K562 (cell line): Measurements from ENCODE around the gene LRMDA. TPM values are rescaled to one million over a fixed set of nuclear protein-coding genes. Genes with fewer than 3 reads are reported as not detected.

Source experiments
- ATAC-seq: fragments of 200-7000 bp; cut with Tn5 transposase; 3 replicates; pipeline ENCODE4 v1.9.1; 2020; ENCODE audit warnings: moderate library complexity
- BruUV-seq: library from RNA; stranded (reverse); fragments of 400-500 nt; replicated peaks from 2 replicates; lab custom pipeline; 2021; lab: Mats Ljungman, UMichigan
- CTCF ChIA-PET: fragments of 300-600 bp; formaldehyde crosslinking; extraction: SDS; loops from one replicate; lab custom pipeline; 2021; ENCODE audit warnings: low intra/inter-chr PET ratio; lab: Yijun Ruan, JAX
- POLR2A ChIA-PET: fragments of 300-600, 350-650 bp; sonication (Branson Sonifier 250); formaldehyde crosslinking; extraction: SDS; loops from one replicate; lab custom pipeline; 2021; ENCODE audit warnings: antibody characterized with exemption, inconsistent platforms; lab: Yijun Ruan, JAX
- DNase-seq, 4 experiments: peaks; one replicate each; pipeline versions ENCODE4 v3.0.0 to v3.0.0-alpha.2; 2011 to 2018; ENCODE audit warnings: low spot score in 3 of 4, mixed read lengths in 3 of 4; ENCODE audit errors: extremely low read depth in 1 of 4
- FAIRE-seq: peaks from 2 replicates; lab custom pipeline; 2011; peaks lifted over from hg19 to GRCh38; lab: Jason Lieb, UNC
- H2AFZ ChIP-seq: 2 replicates; pipeline ENCODE4 v1.6.0; 2011; ENCODE audit warnings: low read depth, low read length, control low read depth, inconsistent platforms
- H3K27ac ChIP-seq: fragments of 200-600 bp; 3 replicates; pipeline ENCODE4 v1.8.0; 2011; ENCODE audit warnings: low read depth, mild to moderate bottlenecking, control low read depth, inconsistent platforms, low read length, moderate library complexity, mixed read lengths; ENCODE audit errors: extremely low read depth
- H3K27me3 ChIP-seq, 2 experiments: fragments of 300-600 bp in 1 of 2; 2 replicates in 1 of 2; 3 replicates in 1 of 2; pipeline versions ENCODE4 v1.6.0 to v1.8.0; 2011; ENCODE audit warnings: inconsistent platforms in 2 of 2, low read length in 2 of 2, mild to moderate bottlenecking in 1 of 2, mixed read lengths in 1 of 2, moderate library complexity in 1 of 2; ENCODE audit not compliant: control insufficient read depth in 2 of 2, insufficient read depth in 2 of 2
- H3K36me3 ChIP-seq: fragments of 300-600 bp; 3 replicates; pipeline ENCODE4 v1.8.0; 2011; ENCODE audit warnings: mild to moderate bottlenecking, low read length, inconsistent platforms; ENCODE audit not compliant: control insufficient read depth, insufficient read depth
- H3K4me1 ChIP-seq, 2 experiments: fragments of 200-600 bp in 1 of 2; replicated peaks in 1 of 2; 2 replicates in 1 of 2; 3 replicates in 1 of 2; pipeline versions ENCODE4 v1.5.1 to v1.8.0; 2011; ENCODE audit warnings: inconsistent platforms in 2 of 2, low read length in 2 of 2, mild to moderate bottlenecking in 1 of 2, mixed read lengths in 1 of 2, moderate library complexity in 1 of 2; ENCODE audit not compliant: control insufficient read depth in 2 of 2, insufficient read depth in 2 of 2
- H3K4me2 ChIP-seq: 2 replicates; pipeline ENCODE4 v1.6.1; 2011; ENCODE audit warnings: low read length, control low read depth, inconsistent platforms, mixed read lengths; ENCODE audit not compliant: insufficient read depth
- H3K4me3 ChIP-seq: fragments of 200-600 bp; sonication (generic), shearing (Covaris generic); 2 replicates; pipeline ENCODE4 v1.5.1; 2016; ENCODE audit warnings: control low read depth, inconsistent platforms
- H3K79me2 ChIP-seq: fragments of 200-600 bp; 3 replicates; pipeline ENCODE4 v1.8.0; 2011; ENCODE audit warnings: low read length, inconsistent platforms; ENCODE audit not compliant: control insufficient read depth, insufficient read depth
- H3K9ac ChIP-seq, 2 experiments: 2 replicates each; pipeline versions ENCODE4 v1.6.0 to v1.6.1; 2011; ENCODE audit warnings: low read depth in 2 of 2, low read length in 2 of 2, control low read depth in 1 of 2, inconsistent platforms in 1 of 2, mild to moderate bottlenecking in 1 of 2, mixed read lengths in 1 of 2; ENCODE audit not compliant: insufficient read depth in 1 of 2
- H3K9me1 ChIP-seq: one replicate; pipeline ENCODE4 v1.6.0; 2011; ENCODE audit warnings: inconsistent platforms, mild to moderate bottlenecking, low read length, moderate library complexity; ENCODE audit not compliant: control insufficient read depth, insufficient read depth
- H3K9me3 ChIP-seq: replicated peaks from 2 replicates; pipeline ENCODE4 v1.5.1; 2011; ENCODE audit warnings: low read depth, low read length, inconsistent platforms; ENCODE audit not compliant: control insufficient read depth, insufficient read depth
- H4K20me1 ChIP-seq: replicated peaks from 2 replicates; pipeline ENCODE4 v1.6.1; 2011; ENCODE audit warnings: low read length, inconsistent platforms, mixed read lengths; ENCODE audit not compliant: control insufficient read depth, insufficient read depth
- CTCF ChIP-seq, 3 experiments: IDR thresholded peaks in 2 of 3; conservative IDR thresholded peaks in 1 of 3; 2 replicates each; pipeline ENCODE4 v1.5.1; 2011 to 2012; ENCODE audit warnings: low read length in 3 of 3, mild to moderate bottlenecking in 3 of 3, control low read depth in 2 of 3, improper control_type of control experiment in 1 of 3, inconsistent platforms in 1 of 3, low read depth in 1 of 3, mixed read lengths in 1 of 3, moderate library complexity in 1 of 3; ENCODE audit not compliant: insufficient read depth in 2 of 3
- KLF1 ChIP-seq: fragments of 450-650 bp; IDR thresholded peaks from 2 replicates; pipeline ENCODE4 v1.6.1; 2016; ENCODE audit warnings: missing genetic modification characterization, missing compliant biosample characterization
- MCM7 ChIP-seq, 2 experiments: fragments of 450-650 bp; IDR thresholded peaks; 2 replicates each; pipeline ENCODE4 v1.6.1; 2016 to 2018
- RAD21 ChIP-seq, 2 experiments: fragments of 250-450 bp in 1 of 2; fragments of 450-650 bp in 1 of 2; sonication (Bioruptor Pico) in 1 of 2; formaldehyde crosslinking in 1 of 2; IDR thresholded peaks in 1 of 2; conservative IDR thresholded peaks in 1 of 2; 2 replicates each; pipeline versions ENCODE4 v1.4.0 to v1.8.0; 2020 to 2022; ENCODE audit warnings: mild to moderate bottlenecking in 2 of 2, moderate library complexity in 1 of 2
- WGBS: fragments of 100-300 bp; shearing (Covaris generic); methylation state at CpG from one replicate; pipeline ENCODE4 v1.1.6; 2016; ENCODE audit warnings: low coverage, mixed read lengths; ENCODE audit not compliant: insufficient coverage; ENCODE audit errors: missing lambda C conversion rate; 5-methylcytosine and 5-hydroxymethylcytosine counted together
- in situ Hi-C: fragments of 300-500 bp; cut with MboI; formaldehyde crosslinking; loops from 4 replicates; pipeline ENCODE4 v1.15.0; 2018; ENCODE audit warnings: inconsistent platforms, mixed read lengths
- intact Hi-C: fragments of 100-400 bp; cut with micrococcal nuclease; formaldehyde crosslinking; loops from 2 replicates; pipeline ENCODE4 v1.14.2; 2022
- polyA plus RNA-seq, 8 experiments: library from polyadenylated mRNA; depleted of rRNA in 4 of 8; stranded (reverse) in 5 of 8; unstranded in 3 of 8; fragments of >200 nt; fragmentation: Nextera tagmentation in 2 of 8; fragmentation: Illumina TruSeq in 1 of 8; extraction: Ambion mirVana in 2 of 8; extraction: Trizol in 1 of 8; gene quantifications; 2 replicates each; pipeline versions ENCODE4 v1.2.1 to v1.2.3, GENCODE V29; 2011 to 2014; ENCODE audit warnings: inconsistent platforms in 1 of 8, missing spikeins in 1 of 8
- total RNA-seq, 7 experiments: library from RNA; depleted of rRNA in 6 of 7; stranded (reverse); fragments of >200 nt in 6 of 7; fragmentation: Illumina TruSeq in 2 of 7; extraction: Trizol in 2 of 7; gene quantifications; 2 replicates each; pipeline versions ENCODE4 v1.2.1 to v1.2.3, GENCODE V29; 2011 to 2021; ENCODE audit warnings: low replicate concordance in 1 of 7

LRMDA gene
- total and polyA plus RNA-seq, 9 of the 15 experiments (the other 6 are each of a cell fraction or from before 2014, with no cell fraction given) = 0.25 TPM; not detected in 8

GRCh38 chr10:75910032-75910431, 478.6 kb downstream of the LRMDA start:
- no peak overlapping the region for H3K4me2 ChIP-seq
- no peaks in the 10 kb centered on the region for H3K79me2 ChIP-seq
- no peaks in the 10 kb centered on the region for H3K36me3 ChIP-seq
- peak; percentile 40 to 48; a peak in 3 of 4 replicates for TF ChIP-seq RAD21 (CRISPR knock-in tag; conservative IDR thresholded peaks at IDR 0.05 in 1 of 2, IDR thresholded peaks at IDR 0.05 in 1 of 2)
- TF ChIP-seq KLF1 (tag) = no peak
- TF ChIP-seq MCM7 (IDR thresholded peaks at IDR 0.05) = no peak
- peak in 1 of 3 experiments; percentile 34; a peak in 2 of 6 replicates for TF ChIP-seq CTCF (IDR thresholded peaks at IDR 0.05 in 2 of 3, conservative IDR thresholded peaks at IDR 0.05 in 1 of 3; ENCODE audit: insufficient read depth in 2 of 3, low read depth in 1 of 3, low read length in 3 of 3)
- H3K27me3 ChIP-seq = no peaks in the 10 kb centered on the region
- DNase-seq = no peak
- ATAC-seq = no peak
- in situ Hi-C loops (no loop called here), intact Hi-C loops (no loop called here)
- no peaks in the 10 kb centered on the region for H3K4me1 ChIP-seq
- H3K9me1 ChIP-seq = no peaks in the 10 kb centered on the region
- POLR2A ChIA-PET = no interaction called here
- no peak overlapping the region for H3K27ac ChIP-seq
- no peak overlapping the region for H2AFZ ChIP-seq
- FAIRE-seq = no peak
- BruUV-seq = no TSS peak
- CTCF ChIA-PET = no interaction called here
- no peak overlapping the region for H3K9ac ChIP-seq
- H3K9me3 ChIP-seq = no peaks in the 10 kb centered on the region
- H4K20me1 ChIP-seq = no peaks in the 10 kb centered on the region
- 0% methylated on average over 2 of the region's 2 CpGs for WGBS
- H3K4me3 ChIP-seq = no peak overlapping the region
